Activated CD4-positive, alpha-beta T cell treated with anti-CD3 and anti-CD28 coated beads, Interleukin-2, Interleukin-4, amounts not matched to agents 100 ng/mL and 50 ng/mL, durations not matched to agents 16 hours and 8 hours (primary cell): Measurements from ENCODE around the gene GPR25.
"Not testable (repeated sequence)": the region's sequence is repeated elsewhere in the genome, so short reads cannot be mapped to it uniquely, and the experiment has no call there.

Experiments used
- DNase-seq: peaks from one replicate; pipeline ENCODE4 v3.0.0-alpha.2; 2020; ENCODE audit warnings: low spot score

Gene GPR25

DNA sequence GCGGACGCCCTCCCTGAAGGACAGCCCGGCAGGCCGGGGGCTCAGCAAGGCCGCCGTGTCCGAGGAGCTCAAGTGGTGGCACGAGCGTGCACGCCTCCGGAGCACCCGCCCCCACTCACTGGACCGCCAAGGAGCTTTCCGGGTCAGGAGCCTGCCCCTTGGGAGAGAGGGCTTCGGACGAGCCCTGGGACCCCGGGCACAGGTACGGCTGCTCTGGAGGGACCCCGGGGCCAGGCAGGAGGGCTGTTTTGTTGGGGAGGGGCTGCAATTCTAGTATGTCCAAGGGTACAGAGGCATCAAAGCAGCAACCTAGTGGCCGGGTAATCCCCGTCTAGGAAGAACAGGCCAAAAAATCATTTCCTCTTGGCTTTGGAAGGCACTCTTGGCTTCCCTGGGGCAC, 39.2 kb downstream of the GPR25 start:
- not testable (repeated sequence) for DNase-seq

DNA sequence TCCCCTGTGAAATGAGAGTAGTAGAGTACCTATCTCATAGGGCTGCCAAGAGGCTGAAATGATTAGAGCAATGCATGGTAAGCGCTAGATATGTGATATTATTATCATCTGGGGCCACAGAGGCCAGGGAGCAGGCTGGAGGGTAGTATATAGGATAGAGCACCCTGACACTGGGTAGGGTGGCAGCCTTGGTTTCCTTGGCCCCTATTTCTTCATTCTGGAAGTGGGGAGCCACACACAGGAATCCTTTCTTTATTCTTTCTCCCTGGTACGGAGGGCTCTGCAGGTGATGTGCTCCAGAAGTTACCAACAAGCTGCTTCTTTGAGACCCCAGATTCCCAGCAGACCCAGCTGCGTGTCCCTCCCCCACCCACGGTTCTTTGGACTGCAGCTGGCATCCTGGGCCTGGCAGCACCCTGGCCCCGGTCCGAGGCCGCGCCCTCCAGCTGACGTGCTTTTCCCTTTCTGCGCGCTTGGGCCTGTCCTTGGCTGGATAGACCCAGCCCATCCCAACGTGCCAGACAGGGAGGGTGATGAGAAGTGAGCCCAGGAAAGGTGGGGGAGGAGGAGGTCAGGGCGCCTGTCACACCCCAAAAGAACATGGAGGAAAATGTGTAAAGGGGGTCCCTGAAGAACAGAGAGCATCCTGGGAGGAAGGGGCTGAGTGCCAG, 40.1 kb downstream of the GPR25 start:
- DNase-seq = no peak

DNA sequence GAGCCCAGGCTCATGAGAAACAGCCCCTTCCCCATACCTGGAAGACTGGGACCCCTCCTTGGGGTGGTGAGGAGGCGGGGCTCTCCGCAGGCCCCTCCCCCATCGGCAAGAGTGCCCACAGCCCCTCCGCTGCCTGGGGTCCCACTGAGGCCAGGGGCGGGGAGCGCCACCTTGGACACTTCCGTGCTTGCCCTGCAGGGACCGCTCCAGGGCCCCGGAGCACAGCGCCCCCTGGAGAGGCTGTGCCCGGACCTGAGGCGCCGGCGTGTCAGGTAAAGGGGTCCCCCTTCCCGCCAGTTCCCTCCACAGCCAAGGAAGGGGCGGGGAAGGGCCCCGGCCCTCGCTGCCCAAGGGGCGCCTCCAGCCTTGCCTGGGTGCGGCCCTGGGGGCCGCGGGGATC, 43.4 kb downstream of the GPR25 start:
- DNase-seq = no peak

DNA sequence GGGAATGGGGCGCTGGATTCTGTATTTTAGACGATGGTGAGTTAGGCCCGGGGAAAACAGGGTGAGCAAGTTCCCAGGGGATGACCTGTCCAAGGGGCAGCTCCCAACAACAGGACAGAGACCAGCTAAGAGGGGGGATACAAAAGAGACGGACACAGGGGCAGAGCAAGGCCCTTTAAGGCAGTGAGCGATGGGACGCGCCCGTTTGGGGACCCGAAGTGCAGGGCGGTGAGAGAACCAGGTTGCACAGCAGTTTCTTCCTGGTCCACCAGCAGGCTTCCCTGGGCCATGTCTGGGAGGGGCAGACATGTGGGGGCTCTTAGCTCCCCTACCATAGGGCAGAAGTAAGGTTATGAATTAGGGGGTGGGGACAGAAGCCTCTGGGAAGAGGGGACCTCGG, 43.9 kb downstream of the GPR25 start:
- no peak for DNase-seq

DNA sequence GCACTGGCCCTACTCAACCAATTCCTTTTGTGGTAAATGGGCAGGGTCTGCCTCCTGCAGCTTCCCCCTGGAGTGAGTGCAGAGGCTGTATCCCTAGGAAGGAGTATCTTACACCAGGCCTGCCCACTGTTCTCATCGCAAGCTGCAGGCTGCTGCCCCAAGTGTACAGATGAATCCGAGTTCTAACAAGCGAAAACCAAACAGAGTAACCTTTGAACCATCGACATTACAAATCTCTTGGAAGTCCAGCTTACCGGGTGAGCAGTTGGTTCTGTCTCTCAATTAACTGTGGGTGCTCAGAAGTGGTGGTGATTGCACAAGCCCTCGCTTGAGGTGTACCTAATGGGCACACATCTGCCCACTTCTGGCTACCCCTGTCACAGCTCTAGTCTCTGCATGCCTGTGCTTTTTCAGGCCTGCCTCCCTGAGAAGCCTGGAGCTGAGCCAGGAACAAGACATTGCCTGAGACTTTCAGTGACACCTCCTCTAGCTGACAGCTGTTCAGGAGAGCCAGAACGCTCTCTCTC, 44.6 kb downstream of the GPR25 start:
- no peak for DNase-seq

DNA sequence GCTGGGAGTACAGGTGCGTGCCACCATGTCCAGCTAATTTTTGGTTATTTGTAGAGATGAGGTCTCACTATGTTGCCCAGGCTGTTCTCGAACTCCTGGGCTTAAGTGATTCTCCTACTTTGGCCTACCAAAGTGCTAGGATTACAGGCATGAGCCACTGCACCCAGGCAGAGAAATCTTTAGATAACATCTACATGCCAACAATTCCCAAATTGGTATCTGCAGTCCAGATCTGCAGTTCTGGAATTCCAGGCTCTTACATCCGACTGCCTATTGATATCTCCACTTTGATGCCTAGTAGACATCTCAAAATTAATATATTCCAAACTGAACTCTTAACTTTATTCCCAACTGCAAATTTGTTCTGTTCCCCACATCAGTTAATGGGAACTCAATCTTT, 45.2 kb downstream of the GPR25 start:
- DNase-seq = no peak

DNA sequence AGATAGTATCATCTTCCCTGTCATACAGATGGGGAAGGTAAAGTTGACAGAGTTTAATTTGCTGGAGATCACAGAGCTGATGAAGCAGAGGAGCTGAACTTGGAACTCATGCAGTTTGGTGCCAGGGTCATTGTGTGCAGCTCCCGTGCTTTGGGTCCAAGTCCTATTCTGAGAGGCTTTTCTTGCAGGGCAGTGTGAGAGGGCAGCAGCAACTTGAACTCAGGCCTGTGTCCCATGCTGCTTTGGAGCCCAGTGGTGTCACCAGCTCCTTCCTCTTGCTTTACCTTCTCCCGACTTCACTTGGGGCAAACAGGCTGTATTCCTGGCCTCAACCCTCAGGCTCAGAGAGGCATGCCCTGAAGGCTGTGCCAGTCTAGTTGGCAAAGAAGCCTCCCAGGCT, 46.6 kb downstream of the GPR25 start:
- no peak for DNase-seq

DNA sequence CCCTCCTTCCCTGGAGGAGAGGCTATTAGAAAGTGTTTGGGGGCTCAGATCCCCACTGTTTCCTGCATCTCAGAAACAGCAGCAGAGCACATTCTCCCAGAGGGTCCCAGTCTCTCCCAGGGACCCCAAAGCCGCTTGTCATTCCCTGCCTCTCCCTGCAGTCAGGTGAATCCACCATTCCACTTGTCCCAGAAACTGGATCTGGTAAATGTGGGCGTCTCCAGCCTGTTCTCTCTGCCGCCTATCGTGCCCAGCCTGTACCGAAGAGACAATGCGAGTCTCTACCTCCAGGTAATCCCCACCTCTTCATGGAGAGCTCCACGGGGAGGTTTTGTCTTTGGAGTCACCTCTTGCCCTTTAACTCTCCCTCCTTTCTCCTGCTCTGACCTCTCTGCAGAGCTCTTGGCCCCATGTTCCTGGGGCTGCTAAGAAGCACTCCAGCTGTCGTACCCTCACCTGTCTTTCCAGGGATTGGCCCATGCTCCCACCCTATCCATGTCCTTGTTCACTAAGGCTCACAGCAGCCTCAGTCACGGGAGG, 48.9 kb downstream of the GPR25 start:
- no peak for DNase-seq

DNA sequence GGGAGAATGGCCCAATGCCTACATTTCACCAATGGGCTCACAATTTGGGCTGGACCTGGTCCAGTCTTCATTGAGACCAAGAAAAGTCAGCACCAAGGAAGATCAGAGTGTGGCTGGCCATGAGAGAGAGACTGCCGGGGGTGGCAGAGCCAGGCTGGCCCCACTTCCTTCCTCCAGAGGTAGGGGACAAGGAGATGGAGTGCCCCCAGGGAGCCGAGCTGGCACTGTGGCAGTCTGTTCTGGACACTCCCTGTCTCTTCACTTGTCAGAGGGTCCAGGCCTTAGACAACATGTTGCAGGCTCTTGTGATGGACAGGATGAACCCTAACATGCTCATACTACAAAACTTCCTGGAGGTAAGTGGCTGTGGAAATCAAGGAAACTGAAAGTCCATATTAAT, 49.6 kb downstream of the GPR25 start:
- DNase-seq = no peak

DNA sequence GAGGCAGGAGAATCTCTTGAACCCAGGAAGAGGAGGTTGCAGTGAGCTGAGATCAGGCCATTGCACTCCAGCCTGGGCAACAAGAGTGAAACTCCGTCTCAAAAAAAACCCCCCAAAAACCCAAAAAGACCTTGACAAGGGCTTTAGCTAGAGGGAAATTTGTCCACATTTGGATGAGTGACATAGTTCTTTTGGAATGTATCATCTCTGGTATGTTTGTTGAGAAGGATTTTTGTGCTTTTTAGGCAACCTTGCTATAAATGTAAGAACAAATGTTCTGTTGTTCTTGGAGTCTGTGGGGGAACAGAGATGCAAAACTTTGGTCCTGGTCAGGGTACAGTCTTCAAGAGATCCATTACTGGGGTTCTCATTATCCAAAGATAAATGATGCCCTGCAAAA, 50.8 kb downstream of the GPR25 start:
- no peak for DNase-seq
